Measurements from ENCODE around the gene BTN3A1.

DNA sequence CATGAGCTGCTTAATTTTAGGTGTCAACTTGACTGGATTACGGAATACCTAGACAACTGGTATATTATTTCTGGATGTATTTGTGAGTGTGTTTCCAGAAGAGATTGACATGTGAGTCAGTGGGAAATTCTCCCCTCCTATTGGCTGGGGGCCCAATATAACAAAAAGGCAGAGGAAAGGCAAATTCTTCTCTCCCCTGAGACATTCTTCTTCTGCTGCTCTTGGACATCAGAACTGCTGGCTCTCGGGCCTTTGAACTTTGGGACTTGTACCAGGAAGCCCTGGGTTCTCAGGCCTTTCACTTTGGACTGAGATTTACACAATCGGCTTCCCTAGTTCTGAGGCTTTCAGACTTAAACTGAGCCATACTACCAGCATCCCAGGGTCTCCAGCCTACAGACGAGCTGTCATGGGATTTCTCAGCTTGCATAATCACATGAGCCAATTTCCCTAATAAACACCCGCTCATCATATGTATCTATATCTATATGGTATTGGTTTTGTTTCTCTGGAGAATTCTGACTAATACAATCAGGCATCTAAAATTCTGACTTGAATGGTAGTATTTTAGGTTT, 30.6 kb downstream of the BTN3A1 start:
- TF ChIP-seq, protein P1, sequence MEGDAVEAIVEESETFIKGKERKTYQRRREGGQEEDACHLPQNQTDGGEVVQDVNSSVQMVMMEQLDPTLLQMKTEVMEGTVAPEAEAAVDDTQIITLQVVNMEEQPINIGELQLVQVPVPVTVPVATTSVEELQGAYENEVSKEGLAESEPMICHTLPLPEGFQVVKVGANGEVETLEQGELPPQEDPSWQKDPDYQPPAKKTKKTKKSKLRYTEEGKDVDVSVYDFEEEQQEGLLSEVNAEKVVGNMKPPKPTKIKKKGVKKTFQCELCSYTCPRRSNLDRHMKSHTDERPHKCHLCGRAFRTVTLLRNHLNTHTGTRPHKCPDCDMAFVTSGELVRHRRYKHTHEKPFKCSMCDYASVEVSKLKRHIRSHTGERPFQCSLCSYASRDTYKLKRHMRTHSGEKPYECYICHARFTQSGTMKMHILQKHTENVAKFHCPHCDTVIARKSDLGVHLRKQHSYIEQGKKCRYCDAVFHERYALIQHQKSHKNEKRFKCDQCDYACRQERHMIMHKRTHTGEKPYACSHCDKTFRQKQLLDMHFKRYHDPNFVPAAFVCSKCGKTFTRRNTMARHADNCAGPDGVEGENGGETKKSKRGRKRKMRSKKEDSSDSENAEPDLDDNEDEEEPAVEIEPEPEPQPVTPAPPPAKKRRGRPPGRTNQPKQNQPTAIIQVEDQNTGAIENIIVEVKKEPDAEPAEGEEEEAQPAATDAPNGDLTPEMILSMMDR (conservative IDR thresholded peaks at IDR 0.05; ENCODE audit: low read depth, low read length) = no peak
- no peak for TF ChIP-seq EZH2 (IDR thresholded peaks at IDR 0.05; ENCODE audit: low read length, unreplicated experiment)
- no peak for TF ChIP-seq EZH2phosphoT487 (IDR thresholded peaks at IDR 0.05; ENCODE audit: borderline replicate concordance, low read length)
